Measurements from ENCODE around the gene L3MBTL4. TPM values are rescaled to one million over a fixed set of nuclear protein-coding genes. Genes with fewer than 3 reads are reported as not detected.
"Not testable (repeated sequence)": the region's sequence is repeated elsewhere in the genome, so short reads cannot be mapped to it uniquely, and the experiment has no call there.

Gene L3MBTL4
- total and polyA plus RNA-seq, 9 of the 15 experiments (the other 6 are each of a cell fraction or from before 2014, with no cell fraction given): not detected

DNA sequence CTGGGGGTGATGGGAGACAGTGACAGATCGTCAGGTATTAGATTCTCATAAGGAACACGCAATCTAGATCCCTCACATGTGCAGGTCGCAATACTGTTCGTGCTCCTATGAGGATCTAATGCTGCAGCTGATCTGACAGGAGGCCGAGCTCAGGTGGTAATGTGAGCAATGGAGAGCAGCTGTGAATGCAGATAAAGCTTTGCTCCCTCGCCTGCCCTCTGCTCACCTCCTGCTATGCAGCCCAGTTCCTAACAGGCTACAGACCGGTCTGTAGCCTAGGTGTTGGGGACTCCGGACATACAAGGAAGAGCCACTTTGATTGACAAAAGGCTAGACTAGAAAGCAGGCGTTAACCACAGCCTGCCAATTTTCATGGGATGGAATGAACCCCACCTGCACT lies 335.8 kb downstream of the L3MBTL4 start:
- TF ChIP-seq, protein P1, sequence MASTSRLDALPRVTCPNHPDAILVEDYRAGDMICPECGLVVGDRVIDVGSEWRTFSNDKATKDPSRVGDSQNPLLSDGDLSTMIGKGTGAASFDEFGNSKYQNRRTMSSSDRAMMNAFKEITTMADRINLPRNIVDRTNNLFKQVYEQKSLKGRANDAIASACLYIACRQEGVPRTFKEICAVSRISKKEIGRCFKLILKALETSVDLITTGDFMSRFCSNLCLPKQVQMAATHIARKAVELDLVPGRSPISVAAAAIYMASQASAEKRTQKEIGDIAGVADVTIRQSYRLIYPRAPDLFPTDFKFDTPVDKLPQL (IDR thresholded peaks at IDR 0.05; ENCODE audit: extremely low read depth, insufficient read length): no peak
- no peak for TF ChIP-seq ZNF561 (CRISPR knock-in tag; conservative IDR thresholded peaks at IDR 0.05)
- no peak for TF ChIP-seq HDAC8 (tag; IDR thresholded peaks at IDR 0.05)
- no peak for TF ChIP-seq ZNF140 (CRISPR knock-in tag; IDR thresholded peaks at IDR 0.05)
- H3K9me3 ChIP-seq (replicated peaks; ENCODE audit: control insufficient read depth, insufficient read depth, low read depth, low read length): peaks cover 2% of the 10 kb centered on the region; the same call in 1 of the 2 replicates
- no peak for ATAC-seq
- no peak overlapping the region for H2AFZ ChIP-seq (ENCODE audit: low read depth, low read length)
- no peak overlapping the region for H3K9ac ChIP-seq (ENCODE audit: insufficient read depth in 1 of 2, low read depth in 2 of 2, low read length in 2 of 2)
- CTCF ChIA-PET (ENCODE audit: low intra/inter-chr PET ratio): no interaction called here
- no peaks in the 10 kb centered on the region for H3K4me1 ChIP-seq (replicated peaks in 1 of 2; ENCODE audit: control insufficient read depth in 2 of 2, insufficient read depth in 2 of 2, low read length in 2 of 2)
- no peak overlapping the region for H3K4me2 ChIP-seq (ENCODE audit: insufficient read depth, low read length)
- BruUV-seq (replicated peaks): no TSS peak
- intact Hi-C loops (cut with micrococcal nuclease) (no loop called here), in situ Hi-C loops (cut with MboI) (no loop called here)
- H3K9me1 ChIP-seq (ENCODE audit: control insufficient read depth, insufficient read depth, low read length): no peaks in the 10 kb centered on the region
- no peaks in the 10 kb centered on the region for H3K27me3 ChIP-seq (ENCODE audit: control insufficient read depth in 2 of 2, insufficient read depth in 2 of 2, low read length in 2 of 2)
- H3K36me3 ChIP-seq (ENCODE audit: control insufficient read depth, insufficient read depth, low read length): no peaks in the 10 kb centered on the region
- no peaks in the 10 kb centered on the region for H4K20me1 ChIP-seq (replicated peaks; ENCODE audit: control insufficient read depth, insufficient read depth, low read length)
- no peak overlapping the region for H3K27ac ChIP-seq (ENCODE audit: extremely low read depth, low read depth, low read length)
- DNase-seq (ENCODE audit: extremely low read depth in 1 of 4, low spot score in 3 of 4): no peak
- no peak overlapping the region for H3K4me3 ChIP-seq
- POLR2A ChIA-PET: no interaction called here
- H3K79me2 ChIP-seq (ENCODE audit: control insufficient read depth, insufficient read depth, low read length): no peaks in the 10 kb centered on the region
- no peak for FAIRE-seq
- WGBS (ENCODE audit: insufficient coverage, low coverage, missing lambda C conversion rate): 2% methylated on average over 9 of the region's 9 CpGs

DNA sequence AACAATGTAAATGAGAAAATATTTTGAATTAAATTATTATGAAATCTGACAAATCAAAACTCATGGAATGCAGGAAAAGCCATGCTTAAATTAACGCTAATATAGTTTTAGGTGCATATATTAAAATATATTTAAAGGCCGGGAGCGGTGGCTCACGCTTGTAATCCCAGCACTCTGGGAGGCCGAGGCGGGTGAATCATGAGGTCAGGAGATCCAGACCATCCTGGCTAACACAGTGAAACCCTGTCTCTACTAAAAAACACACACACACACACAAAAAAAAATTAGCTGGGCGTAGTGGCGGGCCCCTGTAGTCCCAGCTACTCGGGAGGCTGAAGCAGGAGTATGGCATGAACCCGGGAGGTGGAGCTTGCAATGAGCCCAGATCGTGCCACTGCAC lies 342.3 kb downstream of the L3MBTL4 start:
- intact Hi-C loops (cut with micrococcal nuclease); H3K27ac ChIP-seq (ENCODE audit: extremely low read depth, low read depth, low read length); H3K9me1 ChIP-seq (ENCODE audit: control insufficient read depth, insufficient read depth, low read length); POLR2A ChIA-PET; H3K4me1 ChIP-seq (replicated peaks in 1 of 2; ENCODE audit: control insufficient read depth in 2 of 2, insufficient read depth in 2 of 2, low read length in 2 of 2); BruUV-seq (replicated peaks); H3K36me3 ChIP-seq (ENCODE audit: control insufficient read depth, insufficient read depth, low read length); H3K4me2 ChIP-seq (ENCODE audit: insufficient read depth, low read length); H3K4me3 ChIP-seq; ATAC-seq; CTCF ChIA-PET (ENCODE audit: low intra/inter-chr PET ratio); FAIRE-seq; H4K20me1 ChIP-seq (replicated peaks; ENCODE audit: control insufficient read depth, insufficient read depth, low read length); DNase-seq (ENCODE audit: extremely low read depth in 1 of 4, low spot score in 3 of 4); H3K9me3 ChIP-seq (replicated peaks; ENCODE audit: control insufficient read depth, insufficient read depth, low read depth, low read length); H3K27me3 ChIP-seq (ENCODE audit: control insufficient read depth in 2 of 2, insufficient read depth in 2 of 2, low read length in 2 of 2); H3K9ac ChIP-seq (ENCODE audit: insufficient read depth in 1 of 2, low read depth in 2 of 2, low read length in 2 of 2); in situ Hi-C loops (cut with MboI); H2AFZ ChIP-seq (ENCODE audit: low read depth, low read length); H3K79me2 ChIP-seq (ENCODE audit: control insufficient read depth, insufficient read depth, low read length): not testable (repeated sequence)
- under 1% methylated on average over 11 of the region's 11 CpGs for WGBS (ENCODE audit: insufficient coverage, low coverage, missing lambda C conversion rate)

Measured in K562 (cell line).